HCT116 (cell line): ENCODE data around the gene CCDC85B. TPM values are rescaled to one million over a fixed set of nuclear protein-coding genes. Genes with fewer than 3 reads are reported as not detected.

ENCODE experiments used
- ATAC-seq: fragments of 200-7000 bp; cut with Tn5 transposase; 2 replicates; pipeline ENCODE4 v1.9.1; 2020; ENCODE audit warnings: mild to moderate bottlenecking, moderate library complexity
- BruUV-seq: library from RNA; stranded (reverse); fragments of 400-500 nt; replicated peaks from 2 replicates; lab custom pipeline; 2021; lab: Mats Ljungman, UMichigan
- CTCF ChIA-PET: fragments of 300-600 bp; sonication (Branson Sonifier 250); formaldehyde crosslinking; loops from one replicate; lab custom pipeline; 2021; ENCODE audit warnings: antibody characterized with exemption; lab: Charles Lee
- POLR2A ChIA-PET: fragments of 300-600, 350-600 bp; sonication (Branson Sonifier 250); formaldehyde crosslinking; loops from one replicate; lab custom pipeline; 2021; ENCODE audit warnings: antibody characterized with exemption; lab: Charles Lee
- RAD21 ChIA-PET, 2 experiments: fragments of 300-600 bp; sonication (Branson Sonifier 250); formaldehyde crosslinking; loops; one replicate each; lab custom pipeline; 2023; ENCODE audit warnings: low total read pairs in 2 of 2; ENCODE audit not compliant: uncharacterized antibody in 2 of 2, unreplicated experiment in 2 of 2, low non-redundant PET in 1 of 2; lab: Charles Lee
- DNase-seq: peaks from one replicate; pipeline ENCODE4 v3.0.0-alpha.2; 2010; ENCODE audit warnings: low read depth, low spot score
- H2AFZ ChIP-seq: fragments of 200-600 bp; shearing (Covaris generic), sonication (generic); 2 replicates; pipeline ENCODE4 v1.6.1; 2017; ENCODE audit warnings: low read depth, mixed run types, mixed read lengths, antibody characterized with exemption, low read length; ENCODE audit not compliant: poor library complexity, severe bottlenecking
- H3K27ac ChIP-seq: 2 replicates; pipeline ENCODE4 v1.5.1; 2012; ENCODE audit warnings: low read depth, low read length
- H3K27me3 ChIP-seq: fragments of 200-600 bp; sonication (generic); 2 replicates; pipeline ENCODE4 v1.6.1; 2016; ENCODE audit warnings: mixed run types, low read length, mixed read lengths; ENCODE audit not compliant: insufficient read depth
- H3K36me3 ChIP-seq, 2 experiments: fragments of 200-500 bp in 1 of 2; fragments of 200-600 bp in 1 of 2; sonication (Bioruptor generic) in 1 of 2; sonication (generic) in 1 of 2; 2 replicates each; pipeline versions ENCODE4 v1.5.1 to v1.6.1; 2014 to 2016; ENCODE audit warnings: low read length in 2 of 2, inconsistent platforms in 1 of 2, mixed read lengths in 1 of 2, mixed run types in 1 of 2; ENCODE audit not compliant: insufficient read depth in 2 of 2, control insufficient read depth in 1 of 2
- H3K4me1 ChIP-seq, 2 experiments: fragments of 200-600 bp in 1 of 2; sonication (generic) in 1 of 2; 2 replicates each; pipeline versions ENCODE4 v1.5.1 to v1.6.1; 2012 to 2017; ENCODE audit warnings: low read length in 2 of 2, inconsistent platforms in 1 of 2, mild to moderate bottlenecking in 1 of 2, mixed read lengths in 1 of 2, mixed run types in 1 of 2, moderate library complexity in 1 of 2; ENCODE audit not compliant: insufficient read depth in 2 of 2, control insufficient read depth in 1 of 2
- H3K4me2 ChIP-seq: fragments of 200-600 bp; sonication (generic); 2 replicates; pipeline ENCODE4 v1.6.1; 2017; ENCODE audit warnings: mixed run types, low read length, mixed read lengths
- H3K4me3 ChIP-seq, 2 experiments: fragments of 200-600 bp in 1 of 2; sonication (generic) in 1 of 2; replicated peaks in 1 of 2; 2 replicates each; pipeline ENCODE4 v1.5.1; 2011 to 2016; ENCODE audit warnings: low read length in 2 of 2, control low read depth in 1 of 2, low read depth in 1 of 2, mild to moderate bottlenecking in 1 of 2, mixed read lengths in 1 of 2, mixed run types in 1 of 2
- H3K79me2 ChIP-seq: fragments of 200-600 bp; sonication (generic); 2 replicates; pipeline ENCODE4 v1.6.1; 2017; ENCODE audit warnings: mild to moderate bottlenecking, mixed run types, low read length, moderate library complexity, mixed read lengths; ENCODE audit not compliant: insufficient read depth
- H3K9ac ChIP-seq: fragments of 200-600 bp; sonication (generic); 2 replicates; pipeline ENCODE4 v1.6.1; 2016; ENCODE audit warnings: low read length, mixed read lengths
- H3K9me2 ChIP-seq: fragments of 200-600 bp; sonication (generic), shearing (Covaris generic); 2 replicates; pipeline ENCODE4 v1.6.1; 2017; ENCODE audit warnings: mixed run types, mild to moderate bottlenecking, moderate library complexity; ENCODE audit not compliant: insufficient read depth
- H3K9me3 ChIP-seq, 2 experiments: fragments of 200-500 bp in 1 of 2; fragments of 200-600 bp in 1 of 2; sonication (Bioruptor generic) in 1 of 2; sonication (generic) in 1 of 2; 2 replicates each; pipeline ENCODE4 v1.6.1; 2014 to 2017; ENCODE audit warnings: low read length in 2 of 2, mixed read lengths in 2 of 2, inconsistent platforms in 1 of 2, low read depth in 1 of 2, mild to moderate bottlenecking in 1 of 2, mixed run types in 1 of 2, moderate library complexity in 1 of 2; ENCODE audit not compliant: control insufficient read depth in 1 of 2, insufficient read depth in 1 of 2
- H4K20me1 ChIP-seq: fragments of 200-600 bp; sonication (generic), shearing (Covaris generic); 2 replicates; pipeline ENCODE4 v1.6.1; 2017; ENCODE audit warnings: mixed run types, mild to moderate bottlenecking, moderate library complexity; ENCODE audit not compliant: insufficient read depth
- CEBPB ChIP-seq: IDR thresholded peaks from 2 replicates; pipeline ENCODE4 v1.6.1; 2012; ENCODE audit warnings: low read depth
- EZH2 ChIP-seq: fragments of 200-600 bp; sonication (generic); IDR thresholded peaks from 2 replicates; pipeline ENCODE4 v1.6.1; 2017; ENCODE audit warnings: antibody characterized with exemption, mixed run types
- EZH2phosphoT487 ChIP-seq: fragments of 200-600 bp; IDR thresholded peaks from 2 replicates; pipeline ENCODE4 v1.6.1; 2018; ENCODE audit warnings: antibody characterized with exemption, borderline replicate concordance
- FOSL1 ChIP-seq: IDR thresholded peaks from 2 replicates; pipeline ENCODE4 v1.6.1; 2012; ENCODE audit warnings: low read depth
- MAX ChIP-seq: IDR thresholded peaks from 2 replicates; pipeline ENCODE4 v1.6.1; 2012
- POLR2AphosphoS5 ChIP-seq: IDR thresholded peaks from 2 replicates; pipeline ENCODE4 v1.6.1; 2011; ENCODE audit warnings: mild to moderate bottlenecking, low read depth, low read length, moderate library complexity
- REST ChIP-seq: IDR thresholded peaks from 2 replicates; pipeline ENCODE4 v1.6.1; 2012; ENCODE audit warnings: low read depth
- SP1 ChIP-seq: IDR thresholded peaks from 2 replicates; pipeline ENCODE4 v1.6.1; 2012; ENCODE audit warnings: low read depth
- ZBTB33 ChIP-seq: IDR thresholded peaks from 2 replicates; pipeline ENCODE4 v1.6.1; 2011; ENCODE audit warnings: mild to moderate bottlenecking, low read length, moderate library complexity; ENCODE audit not compliant: insufficient replicate concordance; ENCODE audit errors: extremely low read depth
- intact Hi-C: fragments of 100-400 bp; cut with micrococcal nuclease; formaldehyde crosslinking; loops from 2 replicates; pipeline ENCODE4 v1.10.0; 2022
- total RNA-seq: library from RNA; stranded (reverse); gene quantifications from one replicate; pipeline ENCODE4 v1.2.1, GENCODE V29; 2021; ENCODE audit not compliant: unreplicated experiment
- TF ChIP-seq, protein P1 (sequence below), 3 experiments: fragments of 200-600 bp in 1 of 3; sonication (generic) in 1 of 3; IDR thresholded peaks in 2 of 3; conservative IDR thresholded peaks in 1 of 3; 2 replicates each; pipeline ENCODE4 v1.5.1; 2012 to 2017; ENCODE audit warnings: low read depth in 2 of 3, low read length in 2 of 3, antibody characterized with exemption in 1 of 3, borderline replicate concordance in 1 of 3, control low read depth in 1 of 3, mild to moderate bottlenecking in 1 of 3, mixed read lengths in 1 of 3, mixed run types in 1 of 3, moderate library complexity in 1 of 3; ENCODE audit not compliant: insufficient read depth in 1 of 3

The CCDC85B gene
- total RNA-seq, 1 experiment from 2014 or later: 84.3 TPM

- TF ChIP-seq FOSL1 (no peak), MAX (no peak), SP1 (no peak), EZH2 (no peak), POLR2AphosphoS5 (no peak), EZH2phosphoT487 (no peak), ZBTB33 (no peak)
Observed at GRCh38 chr11:65925397-65925796, 34.9 kb downstream of the CCDC85B start (continued).

GRCh38 chr11:65927904-65928397, 37.5 kb downstream of the CCDC85B start:
- POLR2A ChIA-PET: no interaction called here
- no peak for ATAC-seq
- no TSS peak for BruUV-seq

More at GRCh38 chr11:65927904-65928397, 37.5 kb downstream of the CCDC85B start:
- no peak overlapping the region for H2AFZ ChIP-seq
- DNase-seq: no peak
- TF ChIP-seq REST: no peak
- TF ChIP-seq, protein P1, sequence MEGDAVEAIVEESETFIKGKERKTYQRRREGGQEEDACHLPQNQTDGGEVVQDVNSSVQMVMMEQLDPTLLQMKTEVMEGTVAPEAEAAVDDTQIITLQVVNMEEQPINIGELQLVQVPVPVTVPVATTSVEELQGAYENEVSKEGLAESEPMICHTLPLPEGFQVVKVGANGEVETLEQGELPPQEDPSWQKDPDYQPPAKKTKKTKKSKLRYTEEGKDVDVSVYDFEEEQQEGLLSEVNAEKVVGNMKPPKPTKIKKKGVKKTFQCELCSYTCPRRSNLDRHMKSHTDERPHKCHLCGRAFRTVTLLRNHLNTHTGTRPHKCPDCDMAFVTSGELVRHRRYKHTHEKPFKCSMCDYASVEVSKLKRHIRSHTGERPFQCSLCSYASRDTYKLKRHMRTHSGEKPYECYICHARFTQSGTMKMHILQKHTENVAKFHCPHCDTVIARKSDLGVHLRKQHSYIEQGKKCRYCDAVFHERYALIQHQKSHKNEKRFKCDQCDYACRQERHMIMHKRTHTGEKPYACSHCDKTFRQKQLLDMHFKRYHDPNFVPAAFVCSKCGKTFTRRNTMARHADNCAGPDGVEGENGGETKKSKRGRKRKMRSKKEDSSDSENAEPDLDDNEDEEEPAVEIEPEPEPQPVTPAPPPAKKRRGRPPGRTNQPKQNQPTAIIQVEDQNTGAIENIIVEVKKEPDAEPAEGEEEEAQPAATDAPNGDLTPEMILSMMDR (IDR thresholded peaks at IDR 0.05 in 2 of 3, conservative IDR thresholded peaks at IDR 0.05 in 1 of 3; ENCODE audit: borderline replicate concordance in 1 of 3, insufficient read depth in 1 of 3, low read depth in 2 of 3, low read length in 2 of 3): no peak
- no peak for TF ChIP-seq CEBPB
- no peaks in the 10 kb centered on the region for H3K27me3 ChIP-seq
- H3K9me2 ChIP-seq: no peaks in the 10 kb centered on the region
- H3K27ac ChIP-seq: no peak overlapping the region
- CTCF ChIA-PET: no interaction called here
- no peaks in the 10 kb centered on the region for H3K79me2 ChIP-seq
- intact Hi-C loops: no loop called here
- H3K9me3 ChIP-seq: no peaks in the 10 kb centered on the region
- H3K4me3 ChIP-seq: no peak overlapping the region
- H4K20me1 ChIP-seq: no peaks in the 10 kb centered on the region
- no peak overlapping the region for H3K4me2 ChIP-seq
- RAD21 ChIA-PET: no interaction called here
- H3K9ac ChIP-seq: no peak overlapping the region
- peaks cover 2 to 9% of the 10 kb centered on the region in 2 experiments; a peak in 3 of 4 replicates for H3K4me1 ChIP-seq
- H3K36me3 ChIP-seq: 0 out of 4 replicates have a peak, but pooled peaks cover 0 to 1% of the 10 kb centered on the region in 2 experiments
